HepG2 (cell line): Measurements from ENCODE around the gene MSANTD4. TPM values are rescaled to one million over a fixed set of nuclear protein-coding genes. Genes with fewer than 3 reads are reported as not detected.

Experiments
- ATAC-seq: fragments of 200-7000 bp; cut with Tn5 transposase; 3 replicates; pipeline ENCODE4 v1.9.1; 2020; ENCODE audit warnings: mild to moderate bottlenecking, moderate library complexity
- BruUV-seq: library from RNA; stranded (reverse); fragments of 400-500 nt; replicated peaks from 2 replicates; lab custom pipeline; 2021; lab: Mats Ljungman, UMichigan
- CTCF ChIA-PET: fragments of 300-600 bp; formaldehyde crosslinking; extraction: SDS; loops from one replicate; lab custom pipeline; 2021; ENCODE audit warnings: low total read pairs, inconsistent platforms, low intra/inter-chr PET ratio; lab: Yijun Ruan, JAX
- POLR2A ChIA-PET: fragments of 350-600 bp; sonication (Branson Sonifier 250); formaldehyde crosslinking; loops from one replicate; lab custom pipeline; 2020; ENCODE audit warnings: antibody characterized with exemption, inconsistent platforms; lab: Yijun Ruan, JAX
- DNase-seq: peaks from one replicate; pipeline ENCODE4 v3.0.0-alpha.2; 2015; ENCODE audit warnings: low spot score
- FAIRE-seq: peaks from 3 replicates; lab custom pipeline; 2011; peaks lifted over from hg19 to GRCh38; lab: Jason Lieb, UNC
- H2AFZ ChIP-seq: one replicate; pipeline ENCODE4 v1.6.1; 2011; ENCODE audit warnings: low read length, inconsistent platforms
- H3K27ac ChIP-seq: fragments of 300-600 bp; 3 replicates; pipeline ENCODE4 v1.8.0; 2011; ENCODE audit warnings: mixed run types, mild to moderate bottlenecking, mixed read lengths, low read length, inconsistent platforms; ENCODE audit not compliant: insufficient read depth; ENCODE audit errors: extremely low read length
- H3K27me3 ChIP-seq, 2 experiments: fragments of 200-600 bp in 1 of 2; 2 replicates in 1 of 2; 3 replicates in 1 of 2; pipeline versions ENCODE4 v1.6.0 to v1.8.0; 2011; ENCODE audit warnings: low read length in 2 of 2, mild to moderate bottlenecking in 2 of 2, moderate library complexity in 2 of 2, inconsistent platforms in 1 of 2; ENCODE audit not compliant: insufficient read depth in 2 of 2, control insufficient read depth in 1 of 2
- H3K36me3 ChIP-seq, 2 experiments: fragments of 200-600 bp in 1 of 2; replicated peaks in 1 of 2; 2 replicates in 1 of 2; 3 replicates in 1 of 2; pipeline versions ENCODE4 v1.5.1 to v1.8.0; 2011; ENCODE audit warnings: low read length in 2 of 2, inconsistent platforms in 1 of 2; ENCODE audit not compliant: insufficient read depth in 2 of 2, control insufficient read depth in 1 of 2
- H3K4me1 ChIP-seq: 2 replicates; pipeline ENCODE4 v1.5.1; 2012; ENCODE audit warnings: low read length, inconsistent platforms; ENCODE audit not compliant: insufficient read depth
- H3K4me2 ChIP-seq: 2 replicates; pipeline ENCODE4 v1.6.0; 2011; ENCODE audit warnings: low read depth, low read length, inconsistent platforms
- H3K4me3 ChIP-seq, 3 experiments: fragments of 200-600 bp in 1 of 3; sonication (generic), shearing (Covaris generic) in 1 of 3; replicated peaks in 1 of 3; 2 replicates each; pipeline ENCODE4 v1.5.1; 2011 to 2016; ENCODE audit warnings: low read length in 3 of 3, inconsistent platforms in 2 of 3, low read depth in 2 of 3, mild to moderate bottlenecking in 2 of 3, control low read depth in 1 of 3, mixed read lengths in 1 of 3; ENCODE audit not compliant: insufficient read depth in 1 of 3
- H3K79me2 ChIP-seq: one replicate; pipeline ENCODE4 v1.6.1; 2011; ENCODE audit warnings: low read length, inconsistent platforms; ENCODE audit not compliant: insufficient read depth
- H3K9ac ChIP-seq: 2 replicates; pipeline ENCODE4 v1.6.0; 2011; ENCODE audit warnings: mild to moderate bottlenecking, low read depth, low read length, inconsistent platforms; ENCODE audit not compliant: insufficient read depth
- H3K9me3 ChIP-seq: 2 replicates; pipeline ENCODE4 v1.5.1; 2012; ENCODE audit warnings: mild to moderate bottlenecking, low read length
- H4K20me1 ChIP-seq: 2 replicates; pipeline ENCODE4 v1.6.0; 2011; ENCODE audit warnings: inconsistent platforms, mild to moderate bottlenecking, low read length, moderate library complexity; ENCODE audit not compliant: insufficient read depth
- ATF6 ChIP-seq: sonication (generic); formaldehyde crosslinking; conservative IDR thresholded peaks from 2 replicates; pipeline ENCODE4 v1.4.0; 2020; ENCODE audit warnings: missing genetic modification reagents
- HMGXB3 ChIP-seq: sonication (generic); formaldehyde crosslinking; IDR thresholded peaks from 2 replicates; pipeline ENCODE4 v1.4.0; 2020; ENCODE audit warnings: missing genetic modification reagents, borderline replicate concordance
- PITX1 ChIP-seq: sonication (generic); formaldehyde crosslinking; IDR thresholded peaks from 2 replicates; pipeline ENCODE4 v1.5.1; 2020; ENCODE audit warnings: mild to moderate bottlenecking, missing genetic modification reagents
- POLR2A ChIP-seq, 2 experiments: IDR thresholded peaks; 2 replicates each; pipeline ENCODE4 v1.6.1; 2011; ENCODE audit warnings: low read depth in 2 of 2, low read length in 2 of 2, mild to moderate bottlenecking in 1 of 2, moderate library complexity in 1 of 2; ENCODE audit not compliant: insufficient read depth in 1 of 2
- RFX5 ChIP-seq: IDR thresholded peaks from 2 replicates; pipeline ENCODE4 v1.6.1; 2011; ENCODE audit warnings: low read depth, low read length, improper control_type of control experiment
- SIN3A ChIP-seq: IDR thresholded peaks from 2 replicates; pipeline ENCODE4 v1.6.1; 2011; ENCODE audit warnings: low read depth, mild to moderate bottlenecking, control low read depth, low read length, borderline replicate concordance
- TCF12 ChIP-seq, 2 experiments: fragments of 450-650 bp in 1 of 2; sonication (generic) in 1 of 2; formaldehyde crosslinking in 1 of 2; IDR thresholded peaks; 2 replicates each; pipeline versions ENCODE4 v1.6.1 to v1.8.0; 2017 to 2022; ENCODE audit warnings: antibody characterized with exemption in 1 of 2, mild to moderate bottlenecking in 1 of 2, missing genetic modification reagents in 1 of 2, moderate library complexity in 1 of 2
- THAP8 ChIP-seq: sonication (generic); formaldehyde crosslinking; IDR thresholded peaks from 2 replicates; pipeline ENCODE4 v1.5.1; 2020; ENCODE audit warnings: missing genetic modification reagents, mild to moderate bottlenecking, borderline replicate concordance
- ZHX2 ChIP-seq, 2 experiments: sonication (generic) in 1 of 2; formaldehyde crosslinking in 1 of 2; IDR thresholded peaks; 2 replicates each; pipeline versions ENCODE4 v1.6.1 to v1.9.0; 2014 to 2022; ENCODE audit warnings: antibody characterized with exemption in 1 of 2, borderline replicate concordance in 1 of 2, inconsistent platforms in 1 of 2, low read depth in 1 of 2, missing genetic modification reagents in 1 of 2
- ZNF17 ChIP-seq: sonication (generic); formaldehyde crosslinking; IDR thresholded peaks from 2 replicates; pipeline ENCODE4 v1.5.0; 2020; ENCODE audit warnings: mild to moderate bottlenecking, missing genetic modification reagents
- ZNF709 ChIP-seq: sonication (generic); formaldehyde crosslinking; IDR thresholded peaks from 2 replicates; pipeline ENCODE4 v1.5.0; 2020; ENCODE audit warnings: mild to moderate bottlenecking, missing genetic modification reagents
- WGBS: methylation state at CpG from one replicate; pipeline ENCODE4 v1.1.6; 2017; ENCODE audit warnings: low lambda C conversion rate; 5-methylcytosine and 5-hydroxymethylcytosine counted together
- in situ Hi-C: cut with HindIII; loops from 2 replicates; pipeline ENCODE4 v1.10.0; 2017; ENCODE audit warnings: low pct_unique_long_range_greater_than_20kb; ENCODE audit not compliant: extremely low pct_ligation_motif_present
- intact Hi-C: fragments of 100-400 bp; cut with micrococcal nuclease; formaldehyde crosslinking; loops from one replicate; pipeline ENCODE4 v1.10.0; 2022; ENCODE audit not compliant: unreplicated experiment
- polyA plus RNA-seq, 8 experiments: library from polyadenylated mRNA; depleted of rRNA in 3 of 8; stranded (reverse) in 7 of 8; unstranded in 1 of 8; fragments of >200 nt; fragmentation: Illumina TruSeq in 4 of 8; extraction: Trizol in 4 of 8; gene quantifications; 2 replicates each; pipeline versions ENCODE4 v1.2.1 to v1.2.3, GENCODE V29; 2011 to 2016; ENCODE audit warnings: low read depth in 4 of 8, missing spikeins in 1 of 8, mixed read lengths in 1 of 8; ENCODE audit not compliant: insufficient read depth in 1 of 8
- total RNA-seq, 5 experiments: library from RNA; depleted of rRNA; stranded (reverse); fragments of >200 nt; fragmentation: Illumina TruSeq; extraction: Trizol; gene quantifications; 2 replicates each; pipeline ENCODE4 v1.2.3, GENCODE V29; 2016; ENCODE audit warnings: low read depth in 1 of 5

Gene MSANTD4
- total and polyA plus RNA-seq, 2 of the 13 experiments (the other 11 are each of a cell fraction or from before 2014, with no cell fraction given): 4.4 to 15.7 TPM

- intact Hi-C loops (no loop called here), in situ Hi-C loops (no loop called here)
- Histone ChIP-seq H3K9me3 (no peaks in the 10 kb centered on the region), H3K4me3 (no peak overlapping the region), H3K27me3 (no peaks in the 10 kb centered on the region), H3K9ac (no peak overlapping the region), H4K20me1 (no peaks in the 10 kb centered on the region), H2AFZ (no peak overlapping the region), H3K27ac (no peak overlapping the region), H3K36me3 (no peaks in the 10 kb centered on the region), H3K4me2 (no peak overlapping the region), H3K79me2 (no peaks in the 10 kb centered on the region), H3K4me1 (no peaks in the 10 kb centered on the region)
- no peak for DNase-seq
- BruUV-seq: no TSS peak
- 37% methylated on average over 2 of the region's 2 CpGs for WGBS
- FAIRE-seq: no peak
- POLR2A ChIA-PET: no interaction called here
- ATAC-seq: no peak
- CTCF ChIA-PET: no interaction called here
- no peak for TF ChIP-seq THAP8 (CRISPR knock-in tag)
- TF ChIP-seq SIN3A: no peak
- no peak for TF ChIP-seq ATF6 (CRISPR knock-in tag)
- TF ChIP-seq PITX1 (CRISPR knock-in tag): no peak
- TF ChIP-seq HMGXB3 (CRISPR knock-in tag): no peak
- TF ChIP-seq POLR2A (IDR thresholded peaks at IDR 0.05; ENCODE audit: insufficient read depth in 1 of 2, low read depth in 2 of 2, low read length in 2 of 2): no peak
- TF ChIP-seq ZNF17: no peak
- TF ChIP-seq ZNF709 (CRISPR knock-in tag): no peak
- no peak for TF ChIP-seq ZHX2 (IDR thresholded peaks at IDR 0.05; ENCODE audit: low read depth)
- TF ChIP-seq ZHX2 (CRISPR knock-in tag; IDR thresholded peaks at IDR 0.05; ENCODE audit: borderline replicate concordance): no peak
- TF ChIP-seq RFX5: no peak
- TF ChIP-seq TCF12 (IDR thresholded peaks at IDR 0.05): no peak
- no peak for TF ChIP-seq TCF12 (CRISPR knock-in tag; IDR thresholded peaks at IDR 0.05)
Observed at GRCh38 chr11:106051103-106051502, 29.1 kb upstream of the MSANTD4 start.
